PC-9 (cell line): Measurements from ENCODE around the gene MTHFD1L. TPM values are rescaled to one million over a fixed set of nuclear protein-coding genes. Genes with fewer than 3 reads are reported as not detected.

Experiments
- BruUV-seq: library from RNA; stranded (reverse); fragments of 400-500 nt; replicated peaks from 2 replicates; lab custom pipeline; 2021; lab: Mats Ljungman, UMichigan
- CTCF ChIA-PET: fragments of 300-600 bp; sonication (Branson Sonifier 250); formaldehyde crosslinking; loops from one replicate; lab custom pipeline; 2022; ENCODE audit warnings: antibody characterized with exemption; lab: Charles Lee
- POLR2A ChIA-PET: fragments of 300-600 bp; sonication (Branson Sonifier 250); formaldehyde crosslinking; loops from one replicate; lab custom pipeline; 2022; ENCODE audit warnings: antibody characterized with exemption; ENCODE audit not compliant: unreplicated experiment; lab: Charles Lee
- DNase-seq, 2 experiments: peaks; one replicate each; pipeline versions ENCODE4 v3.0.0 to v3.0.0-alpha.2; 2015 to 2022; ENCODE audit warnings: mixed read lengths in 1 of 2
- H2AFZ ChIP-seq: fragments of 200-600 bp; sonication (generic); 2 replicates; pipeline ENCODE4 v1.8.1; 2017; ENCODE audit warnings: antibody characterized with exemption
- H3F3A ChIP-seq: fragments of 200-600 bp; sonication (generic); 2 replicates; pipeline ENCODE4 v1.8.1; 2017; ENCODE audit warnings: antibody characterized with exemption, mild to moderate bottlenecking, low read depth; ENCODE audit not compliant: insufficient read depth
- H3K27ac ChIP-seq: fragments of 200-600 bp; sonication (generic); 2 replicates; pipeline ENCODE4 v1.6.1; 2016; ENCODE audit warnings: mixed run types
- H3K27me3 ChIP-seq: fragments of 200-600 bp; sonication (generic); 2 replicates; pipeline ENCODE4 v1.6.1; 2016; ENCODE audit warnings: low read depth, mixed run types; ENCODE audit not compliant: insufficient read depth
- H3K36me3 ChIP-seq: fragments of 200-600 bp; sonication (generic); 2 replicates; pipeline ENCODE4 v1.6.1; 2016; ENCODE audit warnings: low read depth, mixed run types
- H3K4me1 ChIP-seq: fragments of 200-600 bp; sonication (generic); replicated peaks from 2 replicates; pipeline ENCODE4 v1.6.1; 2016; ENCODE audit warnings: mixed run types; ENCODE audit not compliant: insufficient read depth
- H3K4me2 ChIP-seq: fragments of 200-600 bp; sonication (generic); 2 replicates; pipeline ENCODE4 v1.6.1; 2017; ENCODE audit warnings: mixed run types
- H3K4me3 ChIP-seq: fragments of 200-600 bp; sonication (generic); 2 replicates; pipeline ENCODE4 v1.6.1; 2016; ENCODE audit warnings: mixed run types
- H3K79me2 ChIP-seq: fragments of 200-600 bp; sonication (generic); 2 replicates; pipeline ENCODE4 v1.6.1; 2017; ENCODE audit warnings: low read depth, mixed run types
- H3K9me2 ChIP-seq: fragments of 200-600 bp; sonication (generic); 2 replicates; pipeline ENCODE4 v1.8.1; 2017; ENCODE audit warnings: mild to moderate bottlenecking; ENCODE audit not compliant: insufficient read depth
- H3K9me3 ChIP-seq: fragments of 200-600 bp; sonication (generic); 2 replicates; pipeline ENCODE4 v1.8.1; 2016; ENCODE audit warnings: low read depth; ENCODE audit not compliant: insufficient read depth
- H4K20me1 ChIP-seq: fragments of 200-600 bp; sonication (generic); 2 replicates; pipeline ENCODE4 v1.8.1; 2017; ENCODE audit not compliant: insufficient read depth
- CTCF ChIP-seq: fragments of 200-600 bp; sonication (generic); conservative IDR thresholded peaks from 2 replicates; pipeline ENCODE4 v1.6.1; 2017; ENCODE audit warnings: mixed run types, antibody characterized with exemption, mild to moderate bottlenecking, moderate library complexity
- EZH2 ChIP-seq: fragments of 200-600 bp; sonication (generic); IDR thresholded peaks from 2 replicates; pipeline ENCODE4 v1.8.0; 2017; ENCODE audit warnings: antibody characterized with exemption, low read depth
- intact Hi-C: fragments of 100-400 bp; cut with micrococcal nuclease; formaldehyde crosslinking; loops from one replicate; pipeline ENCODE4 v1.10.0; 2022; ENCODE audit not compliant: unreplicated experiment
- total RNA-seq: library from RNA; stranded (reverse); gene quantifications from 2 replicates; pipeline ENCODE4 v1.2.3, GENCODE V29; 2021

The MTHFD1L gene
- total RNA-seq, 1 experiment from 2014 or later, result 53.3 TPM

GRCh38 chr6:151070631-151071051 is 205.1 kb downstream of the MTHFD1L start:
- Histone ChIP-seq H2AFZ (no peak overlapping the region), H3K4me3 (no peak overlapping the region), H3K4me1 (peaks cover 56% of the 10 kb centered on the region), H4K20me1 (no peaks in the 10 kb centered on the region), H3K36me3 (peaks cover 27% of the 10 kb centered on the region), H3K4me2 (peak overlapping the region; percentile 76; the same call in 1 of the 2 replicates), H3K27ac (peak overlapping the region; percentile 98), H3K9me3 (peaks cover 9% of the 10 kb centered on the region), H3K79me2 (peaks cover 18% of the 10 kb centered on the region; the same call in 1 of the 2 replicates), H3K9me2 (no peaks in the 10 kb centered on the region), H3K27me3 (no peaks in the 10 kb centered on the region), H3F3A (peaks cover 61% of the 10 kb centered on the region)
- POLR2A ChIA-PET, result no interaction called here
- CTCF ChIA-PET, result no interaction called here
- no TSS peak for BruUV-seq
- no peak for DNase-seq
- intact Hi-C loops, result no loop called here
- TF ChIP-seq EZH2 (no peak), CTCF (no peak)

GRCh38 chr6:151071295-151071694 is 205.8 kb downstream of the MTHFD1L start:
- H3F3A ChIP-seq, result peaks cover 55% of the 10 kb centered on the region
- no peak overlapping the region for H3K4me2 ChIP-seq
- no peaks in the 10 kb centered on the region for H3K27me3 ChIP-seq
- TF ChIP-seq CTCF (no peak), EZH2 (no peak)
- peaks cover 27% of the 10 kb centered on the region for H3K36me3 ChIP-seq
- H3K9me3 ChIP-seq, result peaks cover 9% of the 10 kb centered on the region
- CTCF ChIA-PET, result no interaction called here
- H2AFZ ChIP-seq, result no peak overlapping the region
- H4K20me1 ChIP-seq, result no peaks in the 10 kb centered on the region
- peak overlapping the region; percentile 98 for H3K27ac ChIP-seq
- no TSS peak for BruUV-seq
- intact Hi-C loops, result no loop called here
- DNase-seq, result no peak
- POLR2A ChIA-PET, result no interaction called here
- no peak overlapping the region for H3K4me3 ChIP-seq
- H3K4me1 ChIP-seq, result peaks cover 53% of the 10 kb centered on the region
- H3K79me2 ChIP-seq, result peaks cover 18% of the 10 kb centered on the region; the same call in 1 of the 2 replicates
- H3K9me2 ChIP-seq, result no peaks in the 10 kb centered on the region

GRCh38 chr6:151073146-151073545 is 207.6 kb downstream of the MTHFD1L start:
- Histone ChIP-seq H3K27me3 (no peaks in the 10 kb centered on the region), H4K20me1 (no peaks in the 10 kb centered on the region), H3K9me3 (peaks cover 9% of the 10 kb centered on the region), H3K27ac (no peak overlapping the region; the same call in 1 of the 2 replicates), H3K4me2 (no peak overlapping the region), H3K79me2 (peaks cover 18% of the 10 kb centered on the region; the same call in 1 of the 2 replicates), H2AFZ (no peak overlapping the region), H3K4me1 (peaks cover 34% of the 10 kb centered on the region), H3K36me3 (peaks cover 36% of the 10 kb centered on the region), H3K4me3 (no peak overlapping the region), H3F3A (peaks cover 36% of the 10 kb centered on the region), H3K9me2 (no peaks in the 10 kb centered on the region)
- POLR2A ChIA-PET, result no interaction called here
- no TSS peak for BruUV-seq
- no peak for DNase-seq
- intact Hi-C loops, result no loop called here
- no peak for TF ChIP-seq CTCF
- no peak for TF ChIP-seq EZH2
- CTCF ChIA-PET, result interaction anchor here (0.6 kb wide), 1 partner anchor 84 kb away, joined by 8 read pairs; no protein-coding TSS in a partner anchor
